GM21528 (cell line): ENCODE data around the gene PCCA.

Experiments
- ATAC-seq: cut with Tn5 transposase; IDR thresholded peaks from one replicate; pipeline ENCODE4 v1.9.1; 2021; ENCODE audit warnings: mild to moderate bottlenecking, moderate library complexity; ENCODE audit not compliant: unreplicated experiment, low FRiP score

The PCCA gene

DNA sequence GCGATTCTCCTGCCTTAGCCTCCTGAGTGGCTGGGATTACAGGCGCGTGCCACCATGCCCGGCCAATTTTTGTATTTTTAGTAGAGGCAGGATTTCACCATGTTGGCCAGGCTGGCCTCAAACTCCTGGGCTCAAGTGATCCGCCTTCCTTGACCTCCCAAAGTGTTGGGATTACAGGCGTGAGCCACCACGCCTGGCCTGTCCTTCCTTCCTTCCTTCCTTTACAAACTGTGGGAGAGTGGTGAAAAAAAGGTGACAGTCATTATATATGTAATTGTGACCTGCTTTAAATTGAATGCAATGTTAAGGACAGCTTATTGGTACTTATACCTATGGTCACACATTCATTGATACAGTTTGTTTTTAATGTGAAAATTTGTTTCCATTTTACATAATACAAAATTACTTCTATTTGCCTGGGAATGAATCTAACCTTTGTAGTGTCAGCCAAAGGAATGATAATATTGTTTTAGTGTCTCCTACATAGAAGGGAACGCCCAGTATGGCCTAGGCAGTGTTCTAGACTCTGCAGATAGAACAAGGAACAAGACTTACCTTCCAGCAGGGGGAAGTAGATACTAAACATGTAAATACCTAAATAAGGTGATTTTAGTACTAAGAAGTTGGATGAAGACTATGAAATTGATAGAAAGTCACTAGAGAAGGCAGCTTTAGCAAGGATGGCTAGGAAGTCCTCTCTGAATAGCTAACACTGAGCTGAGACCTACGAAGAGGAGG, 353.4 kb downstream of the PCCA start:
- no peak for ATAC-seq

GRCh38 chr13:100443278-100443997, 354.5 kb downstream of the PCCA start:
- ATAC-seq, result no peak

- ATAC-seq, result no peak
These were observed 355.1 kb downstream of the PCCA start for GRCh38 chr13:100443998-100444328.

DNA sequence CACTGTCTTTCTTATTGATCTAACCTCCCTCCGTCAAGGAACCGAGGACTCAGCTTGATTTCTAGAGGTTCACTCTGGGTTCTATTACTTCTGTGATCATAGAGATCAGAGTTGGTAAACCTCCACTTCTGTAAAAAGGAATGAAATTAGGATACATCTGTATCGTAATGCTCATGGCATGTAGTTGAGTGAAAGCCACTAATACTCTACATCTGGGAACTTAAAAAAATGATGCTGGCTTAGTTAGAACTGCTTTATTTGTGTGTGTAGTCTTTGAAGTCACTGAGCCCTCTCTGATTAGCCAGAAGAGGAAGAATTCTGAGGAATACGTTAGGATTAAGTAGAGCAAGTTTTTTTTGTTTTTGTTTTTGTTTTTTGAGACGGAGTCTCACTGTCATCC, 358.9 kb downstream of the PCCA start:
- no peak for ATAC-seq

DNA sequence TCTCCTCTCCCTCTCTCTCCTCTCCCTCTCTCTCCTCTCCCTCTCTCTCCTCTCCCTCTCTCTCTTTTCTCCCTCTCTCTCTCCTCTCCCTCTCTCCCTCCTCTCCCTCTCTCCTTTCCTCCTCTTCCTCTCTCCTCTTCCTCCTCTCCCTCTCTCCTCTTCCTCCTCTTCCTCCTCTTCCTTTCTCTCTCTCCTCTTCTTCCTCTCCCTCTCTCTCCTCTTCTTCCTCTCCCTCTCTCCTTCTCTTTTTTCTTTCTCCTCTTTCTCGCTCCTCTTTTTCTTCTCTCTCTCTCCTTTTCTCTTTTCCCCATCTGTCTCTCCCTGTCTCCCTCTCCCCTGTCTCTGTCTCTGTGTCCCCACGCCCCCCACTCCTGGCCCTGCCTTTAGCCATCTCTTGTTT, 363.0 kb downstream of the PCCA start:
- no peak for ATAC-seq

- ATAC-seq, result no peak
These were observed 366.0 kb downstream of the PCCA start for GRCh38 chr13:100454876-100455275.

DNA sequence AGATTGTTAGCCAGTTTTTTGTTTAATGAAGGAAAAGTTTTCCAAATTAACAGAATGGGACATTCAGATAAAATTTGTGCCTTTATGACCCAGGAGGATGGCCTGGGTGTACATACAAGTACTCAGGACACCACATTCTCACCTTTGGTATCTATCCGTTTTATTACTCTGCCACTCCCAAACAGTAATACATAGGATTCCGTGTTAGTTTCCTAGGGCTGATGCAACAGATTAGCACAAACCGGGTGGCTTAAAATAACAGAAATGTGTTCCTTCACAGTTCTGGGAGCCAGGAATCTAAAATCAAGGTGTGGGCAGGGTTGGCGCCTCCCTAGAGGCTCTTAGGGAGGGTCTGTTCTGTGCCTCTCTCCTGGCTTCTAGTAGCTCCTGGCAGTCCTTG, 369.8 kb downstream of the PCCA start:
- no peak for ATAC-seq

DNA sequence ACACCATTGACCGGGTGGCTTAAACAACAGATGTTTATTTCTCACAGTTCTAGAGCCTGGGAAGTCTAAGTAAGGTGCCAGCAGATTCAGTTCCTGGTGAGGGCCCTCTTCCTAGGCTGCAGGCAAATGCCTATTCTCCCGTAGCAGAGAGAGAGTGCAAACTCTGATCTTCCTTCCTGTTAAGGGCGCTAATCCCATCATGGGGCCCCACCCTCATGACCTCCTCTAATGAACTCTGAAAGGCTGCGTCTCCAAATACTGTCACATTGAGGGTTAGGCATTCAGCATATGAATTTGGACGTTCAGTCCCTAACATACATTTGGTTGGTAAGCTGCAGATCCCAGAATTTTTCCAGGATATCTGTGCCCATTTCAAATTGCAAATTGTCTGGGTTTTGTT, 370.9 kb downstream of the PCCA start:
- ATAC-seq, result no peak

GRCh38 chr13:100460266-100460665, 371.4 kb downstream of the PCCA start:
- ATAC-seq, result no peak

DNA sequence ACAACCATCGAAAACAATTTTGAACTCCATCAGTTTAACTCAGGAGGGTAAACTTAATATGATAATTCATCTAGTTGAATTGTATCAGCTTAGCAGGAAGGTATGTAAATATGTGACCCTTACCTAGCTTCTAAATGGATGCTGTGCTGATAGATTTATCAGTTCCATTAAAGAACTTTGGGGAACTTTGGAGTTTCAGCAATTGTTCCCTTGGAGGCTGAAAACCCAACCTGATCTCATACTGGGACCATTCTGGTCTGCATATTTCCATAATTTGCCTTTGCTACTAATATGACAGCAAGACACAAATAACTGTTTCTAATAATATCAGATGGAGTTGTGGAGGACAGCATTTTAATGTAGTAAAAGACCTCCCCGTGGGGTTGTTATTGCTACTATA, 371.9 kb downstream of the PCCA start:
- ATAC-seq, result no peak

DNA sequence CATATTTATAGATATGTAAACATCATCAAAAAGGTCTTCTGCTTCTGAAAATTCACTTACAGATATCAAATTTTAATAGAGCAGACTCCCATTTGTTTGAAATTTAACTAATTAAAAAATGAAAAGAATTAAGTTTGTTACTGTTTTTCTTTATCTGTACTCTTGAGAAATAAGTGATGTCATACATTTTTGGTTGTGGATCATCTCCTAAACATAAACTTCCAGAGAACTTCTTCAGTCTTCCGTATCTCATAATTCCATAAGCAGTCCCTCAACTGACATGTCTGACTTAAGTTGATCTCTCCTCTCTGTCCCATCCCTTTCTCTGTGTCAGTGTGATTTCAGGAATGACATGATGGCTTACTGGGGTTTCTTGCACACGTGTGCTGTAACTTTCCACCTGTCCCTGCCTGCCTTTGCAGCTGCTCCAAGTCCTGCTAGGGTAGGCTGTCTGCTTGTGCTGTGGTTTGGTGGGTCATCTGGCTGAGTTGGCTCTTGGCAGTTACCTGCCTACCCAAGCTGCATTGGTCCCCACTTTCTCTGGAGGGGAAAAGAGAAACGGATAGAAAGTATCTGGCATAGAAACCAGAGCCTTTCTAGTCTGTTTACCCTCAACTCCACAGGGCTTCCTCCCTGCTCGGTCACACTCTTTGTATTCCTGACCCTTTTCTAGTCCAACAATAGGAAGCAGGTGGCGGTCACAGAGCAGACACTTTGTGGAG, 372.6 kb downstream of the PCCA start:
- no peak for ATAC-seq

DNA sequence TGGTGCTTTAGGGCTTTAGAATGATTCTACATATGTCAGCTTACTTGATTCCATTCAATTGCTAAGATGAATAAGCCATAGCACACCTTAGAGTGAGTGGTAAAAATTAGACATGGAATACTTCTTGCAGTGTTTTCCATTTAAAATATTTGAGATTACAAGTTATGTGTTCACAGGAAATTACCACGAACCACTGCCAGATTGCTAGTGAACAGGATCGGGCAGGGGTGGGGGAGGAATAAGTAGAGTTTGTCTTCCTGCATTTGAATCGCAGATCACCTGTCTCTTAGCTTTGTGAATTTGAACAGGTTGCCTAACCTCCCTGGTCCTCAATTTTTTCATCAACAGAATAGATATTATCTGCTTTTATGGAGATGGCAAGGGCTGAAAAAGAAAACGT, 375.1 kb downstream of the PCCA start:
- no peak for ATAC-seq

DNA sequence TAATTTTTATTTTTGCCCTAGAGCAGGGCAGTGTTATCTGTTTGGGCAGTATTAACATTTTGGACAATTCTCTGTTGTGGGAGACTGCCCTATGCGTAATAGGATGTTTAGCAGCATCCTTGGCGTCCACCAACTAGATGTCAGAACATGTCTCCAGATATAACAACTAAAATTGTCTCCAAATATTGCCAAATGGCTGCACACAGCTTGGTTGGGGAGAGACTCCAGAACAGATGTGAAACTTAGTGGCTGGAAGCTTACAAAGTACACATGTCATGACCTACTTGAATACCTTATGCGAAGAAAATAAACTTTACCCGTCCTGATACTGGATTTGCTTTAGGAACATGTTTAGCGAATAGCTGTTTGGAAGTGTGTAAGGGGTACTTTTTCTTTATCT, 376.7 kb downstream of the PCCA start:
- ATAC-seq, result no peak

- no peak for ATAC-seq
These were observed 382.1 kb downstream of the PCCA start for GRCh38 chr13:100470866-100471505.

- no peak for ATAC-seq
These were observed 384.2 kb downstream of the PCCA start for GRCh38 chr13:100473087-100473486.

GRCh38 chr13:100473501-100474044, 384.7 kb downstream of the PCCA start:
- ATAC-seq, result no peak

- no peak for ATAC-seq
These were observed 388.1 kb downstream of the PCCA start for GRCh38 chr13:100476963-100477362.

DNA sequence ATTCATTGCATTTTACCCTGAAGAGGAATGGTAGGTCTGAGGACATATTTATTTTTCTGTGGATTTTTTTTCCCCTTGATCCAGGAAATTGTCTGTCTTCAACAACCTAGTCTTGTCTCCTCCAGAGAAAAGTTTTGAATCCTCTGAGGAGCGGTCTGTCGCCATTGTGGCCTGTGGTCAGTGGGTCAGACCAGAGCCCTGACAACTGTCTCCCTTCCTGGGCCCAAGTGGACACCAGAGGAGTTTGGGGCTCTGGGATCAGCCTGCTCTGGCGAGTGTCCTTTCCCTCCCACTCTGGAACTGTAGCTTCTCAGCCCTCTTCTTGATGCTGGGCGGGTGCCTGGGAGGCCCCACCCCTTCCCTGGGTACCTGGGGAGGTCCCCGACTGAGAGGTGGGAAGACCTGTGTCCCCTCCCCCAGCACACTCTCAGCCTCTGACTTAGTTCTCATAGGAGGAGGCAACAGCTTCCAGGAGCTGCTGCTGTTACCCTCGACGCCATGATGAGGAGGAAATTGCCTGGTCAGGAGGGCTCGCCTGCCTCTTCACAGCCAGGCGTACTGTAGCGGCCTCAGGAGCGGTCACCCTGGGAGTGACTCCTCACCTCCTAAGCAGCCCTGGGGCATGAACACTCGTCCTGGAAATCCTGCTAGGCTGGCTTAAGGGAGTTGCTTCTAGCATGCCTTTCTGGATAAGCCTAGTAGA, 389.4 kb downstream of the PCCA start:
- no peak for ATAC-seq

GRCh38 chr13:100480676-100481075, 391.8 kb downstream of the PCCA start:
- ATAC-seq, result no peak

DNA sequence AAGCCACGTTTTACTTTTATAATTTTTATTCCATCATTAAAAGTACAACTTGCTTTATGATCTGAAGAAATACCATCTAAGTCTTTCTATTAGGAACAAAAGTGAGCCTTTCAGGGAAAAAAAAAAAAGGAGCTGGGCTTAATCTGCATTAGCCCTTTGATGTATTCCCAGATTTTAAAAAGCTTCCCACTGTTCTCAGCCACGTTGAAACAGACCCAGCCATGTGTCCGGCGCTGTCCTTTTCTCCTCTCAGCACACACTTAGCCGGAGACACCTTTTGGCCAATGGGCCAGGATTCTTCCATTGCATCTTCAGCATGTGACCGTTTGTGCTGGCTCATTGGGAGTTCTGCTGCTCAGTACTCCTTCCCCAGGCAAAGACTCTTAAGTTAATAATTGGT, 394.2 kb downstream of the PCCA start:
- no peak for ATAC-seq
